HG02938 (cell line): ENCODE data around the gene AP4S1.
"Not testable (repeated sequence)": the region's sequence is repeated elsewhere in the genome, so short reads cannot be mapped to it uniquely, and the experiment has no call there.

Experiments
- ATAC-seq: cut with Tn5 transposase; IDR thresholded peaks from one replicate; pipeline ENCODE4 v1.9.1; 2021; ENCODE audit warnings: mild to moderate bottlenecking, moderate library complexity; ENCODE audit not compliant: unreplicated experiment

Gene AP4S1

GRCh38 chr14:31080484-31080883, 55.0 kb downstream of the AP4S1 start:
- ATAC-seq: no peak

GRCh38 chr14:31083781-31084180, 58.3 kb downstream of the AP4S1 start:
- ATAC-seq: no peak

GRCh38 chr14:31084385-31084784, 58.9 kb downstream of the AP4S1 start:
- peak; percentile 79 for ATAC-seq

- ATAC-seq: no peak
These were observed 59.6 kb downstream of the AP4S1 start for GRCh38 chr14:31085027-31085426.

- ATAC-seq: not testable (repeated sequence)
These were observed 61.0 kb downstream of the AP4S1 start for GRCh38 chr14:31086466-31086865.

- no peak for ATAC-seq
These were observed 65.7 kb downstream of the AP4S1 start for GRCh38 chr14:31090883-31091764.

GRCh38 chr14:31092160-31092708, 66.8 kb downstream of the AP4S1 start:
- ATAC-seq: no peak

- not testable (repeated sequence) for ATAC-seq
These were observed 68.7 kb downstream of the AP4S1 start for GRCh38 chr14:31093884-31094839.

- ATAC-seq: not testable (repeated sequence)
These were observed 70.4 kb downstream of the AP4S1 start for GRCh38 chr14:31095817-31096216.

- no peak for ATAC-seq
These were observed 70.8 kb downstream of the AP4S1 start for GRCh38 chr14:31096255-31096654.

- no peak for ATAC-seq
These were observed 71.6 kb downstream of the AP4S1 start for GRCh38 chr14:31097081-31097480.

GRCh38 chr14:31106768-31107167, 81.3 kb downstream of the AP4S1 start:
- no peak for ATAC-seq

GRCh38 chr14:31109257-31109656, 83.8 kb downstream of the AP4S1 start:
- ATAC-seq: no peak

- ATAC-seq: no peak
These were observed 85.4 kb downstream of the AP4S1 start for GRCh38 chr14:31110872-31111271.

GRCh38 chr14:31113794-31114193, 88.3 kb downstream of the AP4S1 start:
- ATAC-seq: no peak

- no peak for ATAC-seq
These were observed 93.4 kb downstream of the AP4S1 start for GRCh38 chr14:31118892-31119291.

GRCh38 chr14:31122098-31122611, 96.7 kb downstream of the AP4S1 start:
- ATAC-seq: no peak

- no peak for ATAC-seq
These were observed 97.5 kb downstream of the AP4S1 start for GRCh38 chr14:31122921-31123320.

GRCh38 chr14:31124197-31124596, 98.7 kb downstream of the AP4S1 start:
- ATAC-seq: no peak

GRCh38 chr14:31125231-31125630, 99.8 kb downstream of the AP4S1 start:
- no peak for ATAC-seq

GRCh38 chr14:31126680-31127079, 101.2 kb downstream of the AP4S1 start:
- no peak for ATAC-seq
